H9 (cell line): ENCODE measurements around the gene KY. TPM values are rescaled to one million over a fixed set of nuclear protein-coding genes. Genes with fewer than 3 reads are reported as not detected.

Experiments used
- DNase-seq: peaks from one replicate; pipeline ENCODE4 v3.0.0-alpha.2; 2017
- H2AFZ ChIP-seq: one replicate; pipeline ENCODE4 v1.6.1; 2013; ENCODE audit warnings: mild to moderate bottlenecking, low read length, control low read depth, moderate library complexity
- H2AK5ac ChIP-seq: 2 replicates; pipeline ENCODE4 v1.6.1; 2013; ENCODE audit warnings: low read length, control low read depth, mixed read lengths; ENCODE audit not compliant: insufficient read length
- H2BK120ac ChIP-seq: one replicate; pipeline ENCODE4 v1.6.1; 2013; ENCODE audit warnings: low read depth, mild to moderate bottlenecking, low read length, control low read depth, inconsistent platforms; ENCODE audit not compliant: poor library complexity, severe bottlenecking
- H2BK12ac ChIP-seq: 2 replicates; pipeline ENCODE4 v1.6.1; 2013; ENCODE audit warnings: low read length, control low read depth, mixed read lengths, low read depth; ENCODE audit not compliant: insufficient read length
- H2BK15ac ChIP-seq: 2 replicates; pipeline ENCODE4 v1.6.1; 2013; ENCODE audit warnings: low read depth, low read length, control low read depth
- H2BK20ac ChIP-seq: one replicate; pipeline ENCODE4 v1.6.1; 2013; ENCODE audit warnings: low read depth, mild to moderate bottlenecking, low read length, control low read depth, inconsistent platforms; ENCODE audit not compliant: poor library complexity, severe bottlenecking
- H2BK5ac ChIP-seq: 2 replicates; pipeline ENCODE4 v1.6.1; 2013; ENCODE audit warnings: low read length, control low read depth, mixed read lengths; ENCODE audit not compliant: insufficient read length
- H3K14ac ChIP-seq: 2 replicates; pipeline ENCODE4 v1.6.1; 2013; ENCODE audit warnings: low read length, control low read depth; ENCODE audit not compliant: insufficient read depth
- H3K18ac ChIP-seq: 2 replicates; pipeline ENCODE4 v1.6.1; 2013; ENCODE audit warnings: low read depth, mild to moderate bottlenecking, mixed read lengths, low read length, control low read depth; ENCODE audit not compliant: insufficient read length
- H3K23ac ChIP-seq: 2 replicates; pipeline ENCODE4 v1.6.1; 2013; ENCODE audit warnings: low read length, control low read depth, mixed read lengths, low read depth; ENCODE audit not compliant: insufficient read length
- H3K23me2 ChIP-seq: 2 replicates; pipeline ENCODE4 v1.6.1; 2013; ENCODE audit warnings: low read depth, mild to moderate bottlenecking, mixed read lengths, low read length, control low read depth; ENCODE audit not compliant: insufficient read length, poor library complexity, severe bottlenecking
- H3K27ac ChIP-seq: 2 replicates; pipeline ENCODE4 v1.5.1; 2013; ENCODE audit warnings: low read length, control low read depth, mixed read lengths, low read depth; ENCODE audit not compliant: insufficient read length
- H3K27me3 ChIP-seq: 2 replicates; pipeline ENCODE4 v1.6.1; 2013; ENCODE audit warnings: low read length, control low read depth, inconsistent platforms; ENCODE audit not compliant: insufficient read depth
- H3K4ac ChIP-seq: 2 replicates; pipeline ENCODE4 v1.6.1; 2013; ENCODE audit warnings: low read depth, mild to moderate bottlenecking, control low read depth, inconsistent platforms, low read length, moderate library complexity
- H3K4me1 ChIP-seq: 2 replicates; pipeline ENCODE4 v1.6.1; 2013; ENCODE audit warnings: low read length, control low read depth, inconsistent platforms; ENCODE audit not compliant: insufficient read depth
- H3K4me2 ChIP-seq: 2 replicates; pipeline ENCODE4 v1.6.1; 2013; ENCODE audit warnings: low read length, control low read depth, mixed read lengths; ENCODE audit not compliant: insufficient read length, insufficient read depth
- H3K56ac ChIP-seq: 2 replicates; pipeline ENCODE4 v1.6.1; 2013; ENCODE audit warnings: low read depth, mild to moderate bottlenecking, mixed read lengths, low read length, control low read depth; ENCODE audit not compliant: insufficient read length
- H3K79me1 ChIP-seq: 2 replicates; pipeline ENCODE4 v1.6.1; 2013; ENCODE audit warnings: low read depth, mild to moderate bottlenecking, moderate library complexity, low read length, control low read depth, inconsistent platforms; ENCODE audit not compliant: insufficient read depth, poor library complexity, severe bottlenecking
- H3K79me2 ChIP-seq: 2 replicates; pipeline ENCODE4 v1.6.1; 2013; ENCODE audit warnings: low read length, control low read depth, inconsistent platforms; ENCODE audit not compliant: insufficient read depth
- H3K9ac ChIP-seq: 2 replicates; pipeline ENCODE4 v1.6.1; 2013; ENCODE audit warnings: low read length, control low read depth, mixed read lengths; ENCODE audit not compliant: insufficient read length; ENCODE audit errors: extremely low read depth
- H3K9me3 ChIP-seq: one replicate; pipeline ENCODE4 v1.6.1; 2013; ENCODE audit warnings: low read depth, low read length, inconsistent platforms; ENCODE audit not compliant: control insufficient read depth
- H3T11ph ChIP-seq: one replicate; pipeline ENCODE4 v1.6.1; 2013; ENCODE audit warnings: mild to moderate bottlenecking, low read length, control low read depth, inconsistent platforms
- H4K20me1 ChIP-seq: one replicate; pipeline ENCODE4 v1.6.1; 2013; ENCODE audit not compliant: control insufficient read depth, insufficient read length, insufficient read depth
- H4K5ac ChIP-seq: 2 replicates; pipeline ENCODE4 v1.6.1; 2013; ENCODE audit warnings: low read depth, mild to moderate bottlenecking, mixed read lengths, low read length, control low read depth; ENCODE audit not compliant: insufficient read length
- H4K8ac ChIP-seq: replicated peaks from 2 replicates; pipeline ENCODE4 v1.6.1; 2013; ENCODE audit warnings: low read length, control low read depth, mixed read lengths, low read depth; ENCODE audit not compliant: insufficient read length
- H4K91ac ChIP-seq: 2 replicates; pipeline ENCODE4 v1.6.1; 2013; ENCODE audit warnings: low read depth, mild to moderate bottlenecking, moderate library complexity, mixed read lengths, low read length, control low read depth; ENCODE audit not compliant: insufficient read length
- H3K27ac Mint-ChIP-seq, 3 experiments: 2 replicates in 2 of 3; 3 replicates in 1 of 3; pipeline ENCODE4 v1.8.0; 2020 to 2021; ENCODE audit warnings: mixed read lengths in 3 of 3, mild to moderate bottlenecking in 1 of 3, moderate library complexity in 1 of 3
- H3K27me3 Mint-ChIP-seq: 2 replicates; pipeline ENCODE4 v1.8.0; 2021; ENCODE audit warnings: low read depth, mild to moderate bottlenecking, moderate library complexity, mixed read lengths
- H3K36me3 Mint-ChIP-seq, 3 experiments: 2 replicates in 2 of 3; 3 replicates in 1 of 3; pipeline ENCODE4 v1.8.0; 2020 to 2021; ENCODE audit warnings: low read depth in 3 of 3, mixed read lengths in 3 of 3; ENCODE audit not compliant: insufficient read depth in 1 of 3
- H3K4me1 Mint-ChIP-seq, 2 experiments: 2 replicates each; pipeline ENCODE4 v1.8.0; 2020; ENCODE audit warnings: mixed read lengths in 2 of 2
- H3K4me3 Mint-ChIP-seq, 2 experiments: 2 replicates in 1 of 2; 3 replicates in 1 of 2; pipeline ENCODE4 v1.8.0; 2020 to 2021; ENCODE audit warnings: mild to moderate bottlenecking in 2 of 2, mixed read lengths in 2 of 2, moderate library complexity in 1 of 2
- H3K9me3 Mint-ChIP-seq, 2 experiments: 2 replicates in 1 of 2; 3 replicates in 1 of 2; pipeline ENCODE4 v1.8.0; 2020; ENCODE audit warnings: mild to moderate bottlenecking in 2 of 2, mixed read lengths in 2 of 2, moderate library complexity in 1 of 2
- WGBS: extraction: QIAGEN DNeasy Blood & Tissue Kit; methylation state at CpG from one replicate; pipeline ENCODE4 v1.1.7; 2013; ENCODE audit warnings: missing lambda C conversion rate, low lambda C conversion rate, mixed read lengths; ENCODE audit not compliant: insufficient read length; ENCODE audit errors: extremely low coverage; 5-methylcytosine and 5-hydroxymethylcytosine counted together
- total RNA-seq: library from RNA; stranded (reverse); gene quantifications from 2 replicates; pipeline ENCODE4 v1.2.1, GENCODE V29; 2021
- TF ChIP-seq, protein P1 (sequence below): fragments of 200-600 bp; sonication (generic); conservative IDR thresholded peaks from 3 replicates; pipeline ENCODE4 v1.8.0; 2021; ENCODE audit warnings: antibody characterized with exemption, mild to moderate bottlenecking

The KY gene
- total RNA-seq, 1 experiment from 2014 or later = not detected

GRCh38 chr3:134641671-134642300 lies 9.0 kb downstream of the KY start:
- no peak overlapping the region for H2BK120ac ChIP-seq
- no peak overlapping the region for H3K23ac ChIP-seq
- no peak overlapping the region for H3K18ac ChIP-seq
- H3K27me3 ChIP-seq = peaks cover 5% of the 10 kb centered on the region; the same call in 1 of the 2 replicates
- H3K4ac ChIP-seq = no peak overlapping the region
- no peaks in the 10 kb centered on the region for H3K9me3 ChIP-seq
- H3K4me1 ChIP-seq = peaks cover 1% of the 10 kb centered on the region; the same call in 1 of the 2 replicates
- no peak overlapping the region for H3K9ac ChIP-seq
- H3T11ph ChIP-seq = no peak overlapping the region
- H2BK12ac ChIP-seq = no peak overlapping the region
- no peak overlapping the region for H2AFZ ChIP-seq
- H4K91ac ChIP-seq = no peak overlapping the region
- no CpG with 5 or more reads among the region's 4 CpGs for WGBS
- H3K4me2 ChIP-seq = no peak overlapping the region
- H4K5ac ChIP-seq = no peak overlapping the region
- peak; percentile 7 for DNase-seq
- no peaks in the 10 kb centered on the region for H3K23me2 ChIP-seq
- no peaks in the 10 kb centered on the region for H4K20me1 ChIP-seq
- no peaks in the 10 kb centered on the region for H3K79me2 ChIP-seq
- no peak overlapping the region for H2AK5ac ChIP-seq
- no peaks in the 10 kb centered on the region for H3K9me3 Mint-ChIP-seq
- no peak overlapping the region for H3K27ac ChIP-seq
- H3K79me1 ChIP-seq = no peaks in the 10 kb centered on the region
- H2BK5ac ChIP-seq = no peak overlapping the region
- peaks cover 23 to 30% of the 10 kb centered on the region in 2 experiments for H3K4me1 Mint-ChIP-seq
- no peaks in the 10 kb centered on the region for H3K36me3 Mint-ChIP-seq
- no peak overlapping the region for H2BK20ac ChIP-seq
- H3K56ac ChIP-seq = no peak overlapping the region
- TF ChIP-seq, protein P1, sequence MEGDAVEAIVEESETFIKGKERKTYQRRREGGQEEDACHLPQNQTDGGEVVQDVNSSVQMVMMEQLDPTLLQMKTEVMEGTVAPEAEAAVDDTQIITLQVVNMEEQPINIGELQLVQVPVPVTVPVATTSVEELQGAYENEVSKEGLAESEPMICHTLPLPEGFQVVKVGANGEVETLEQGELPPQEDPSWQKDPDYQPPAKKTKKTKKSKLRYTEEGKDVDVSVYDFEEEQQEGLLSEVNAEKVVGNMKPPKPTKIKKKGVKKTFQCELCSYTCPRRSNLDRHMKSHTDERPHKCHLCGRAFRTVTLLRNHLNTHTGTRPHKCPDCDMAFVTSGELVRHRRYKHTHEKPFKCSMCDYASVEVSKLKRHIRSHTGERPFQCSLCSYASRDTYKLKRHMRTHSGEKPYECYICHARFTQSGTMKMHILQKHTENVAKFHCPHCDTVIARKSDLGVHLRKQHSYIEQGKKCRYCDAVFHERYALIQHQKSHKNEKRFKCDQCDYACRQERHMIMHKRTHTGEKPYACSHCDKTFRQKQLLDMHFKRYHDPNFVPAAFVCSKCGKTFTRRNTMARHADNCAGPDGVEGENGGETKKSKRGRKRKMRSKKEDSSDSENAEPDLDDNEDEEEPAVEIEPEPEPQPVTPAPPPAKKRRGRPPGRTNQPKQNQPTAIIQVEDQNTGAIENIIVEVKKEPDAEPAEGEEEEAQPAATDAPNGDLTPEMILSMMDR = no peak
- no peak overlapping the region for H3K14ac ChIP-seq
- peaks cover 67% of the 10 kb centered on the region for H3K27me3 Mint-ChIP-seq
- no peak overlapping the region for H3K4me3 Mint-ChIP-seq
- H3K27ac Mint-ChIP-seq = no peak overlapping the region
- H2BK15ac ChIP-seq = no peak overlapping the region
- no peak overlapping the region for H4K8ac ChIP-seq
